G401.6 (cell line): ENCODE results near the gene RHOT1.

Source experiments
- FAIRE-seq: peaks from 2 replicates; lab custom pipeline; 2012; peaks lifted over from hg19 to GRCh38; lab: Jason Lieb, UNC

RHOT1 gene

DNA sequence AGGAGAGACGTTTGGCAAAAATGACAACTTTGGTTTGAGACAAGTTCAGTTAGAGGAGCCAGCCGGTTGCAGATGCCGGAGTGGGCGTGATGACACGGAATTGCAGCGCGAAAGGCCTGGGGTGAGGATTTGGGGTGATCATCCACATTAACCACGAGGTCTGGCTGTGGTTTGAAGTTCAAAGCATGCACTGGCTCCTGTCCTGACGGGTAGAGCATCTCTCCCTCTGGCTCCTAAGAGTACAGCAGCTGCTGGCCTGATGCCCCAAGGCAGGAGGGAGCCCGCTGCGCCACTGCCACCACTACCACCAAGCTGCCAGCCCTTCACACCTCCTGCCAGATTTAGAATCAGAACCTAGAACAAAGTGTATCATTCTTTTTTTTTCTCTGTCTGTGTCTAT lies 127.1 kb downstream of the RHOT1 start:
- no peak for FAIRE-seq

DNA sequence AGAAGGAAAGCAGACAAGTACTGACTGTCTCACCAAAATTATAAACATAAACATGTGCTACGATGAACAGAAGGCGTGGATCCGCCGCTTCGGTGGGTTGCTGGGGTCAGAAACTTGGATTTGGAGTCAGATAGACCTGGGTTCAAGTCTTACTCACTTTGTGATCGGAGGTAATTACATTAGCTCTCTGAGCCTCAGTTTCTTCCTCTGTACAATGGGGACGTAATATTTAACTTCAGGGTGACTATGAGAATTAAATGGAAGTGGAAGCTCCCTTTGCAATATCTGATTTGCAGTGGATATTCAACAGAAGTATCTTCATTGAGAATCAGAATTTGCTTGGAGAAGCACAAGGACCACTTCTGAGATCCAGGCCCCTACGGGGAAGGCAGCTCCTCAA lies 129.5 kb downstream of the RHOT1 start:
- no peak for FAIRE-seq

DNA sequence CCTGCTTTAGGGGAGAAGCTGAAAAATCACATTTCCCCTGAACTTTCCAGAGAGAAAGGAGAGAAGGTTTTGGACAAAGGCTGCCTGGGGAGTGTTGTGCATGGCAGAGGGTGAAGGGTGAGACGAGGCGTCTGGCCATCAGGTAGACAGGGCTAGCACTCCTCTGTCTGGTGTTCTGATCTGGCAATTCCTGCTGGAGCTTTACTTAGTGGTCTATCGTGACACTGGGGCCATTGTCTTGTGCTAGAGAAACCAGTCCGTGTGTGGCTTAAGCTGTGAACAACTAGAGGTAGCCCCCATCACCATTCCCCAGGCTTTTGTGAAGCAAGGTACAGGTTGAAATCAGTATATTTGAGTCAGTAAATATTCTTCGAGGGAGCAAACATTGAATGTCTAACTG lies 131.8 kb downstream of the RHOT1 start:
- no peak for FAIRE-seq

DNA sequence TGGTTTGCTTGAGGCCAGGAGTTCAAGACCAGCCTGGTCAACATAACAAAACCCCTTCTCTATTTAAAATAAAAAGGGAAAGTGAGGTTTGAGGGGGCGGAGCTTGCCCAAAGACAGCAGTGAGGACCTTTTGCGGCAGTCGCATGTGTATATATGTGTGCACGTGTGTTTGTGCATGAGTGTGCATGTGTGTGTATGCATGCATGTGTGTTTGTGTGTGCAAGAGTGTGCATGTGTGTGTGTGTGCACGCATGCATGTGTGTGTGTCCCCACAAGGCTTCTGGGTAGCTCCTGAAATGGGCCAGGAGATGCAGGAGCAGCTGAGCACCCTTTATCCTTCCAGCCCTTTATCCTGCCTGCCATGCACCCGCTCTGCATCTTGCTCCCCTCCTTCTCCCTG lies 132.3 kb downstream of the RHOT1 start:
- FAIRE-seq, result no peak
